IPS-18a (cell line): ENCODE measurements around the gene KRT37.
"Not testable (repeated sequence)": the region's sequence is repeated elsewhere in the genome, so short reads cannot be mapped to it uniquely, and the experiment has no call there.

Experiments used
- H3K27ac ChIP-seq: one replicate; pipeline ENCODE4 v1.5.1; 2013; ENCODE audit warnings: low read length
- H3K27me3 ChIP-seq: one replicate; pipeline ENCODE4 v1.6.1; 2013; ENCODE audit warnings: mild to moderate bottlenecking, low read length; ENCODE audit not compliant: control insufficient read depth, insufficient read depth
- H3K36me3 ChIP-seq: one replicate; pipeline ENCODE4 v1.6.1; 2013; ENCODE audit warnings: low read depth, low read length; ENCODE audit not compliant: control insufficient read depth
- H3K4me1 ChIP-seq: one replicate; pipeline ENCODE4 v1.6.1; 2013; ENCODE audit warnings: low read depth, low read length; ENCODE audit not compliant: control insufficient read depth
- H3K4me3 ChIP-seq: one replicate; pipeline ENCODE4 v1.5.1; 2013; ENCODE audit warnings: low read length
- H3K9ac ChIP-seq: one replicate; pipeline ENCODE4 v1.6.1; 2013; ENCODE audit warnings: mild to moderate bottlenecking, low read length, moderate library complexity
- H3K9me3 ChIP-seq: one replicate; pipeline ENCODE4 v1.6.1; 2013; ENCODE audit warnings: low read depth, low read length; ENCODE audit not compliant: control insufficient read depth

KRT37 gene

GRCh38 chr17:41434415-41434814, 10.0 kb upstream of the KRT37 start:
- H3K4me3 ChIP-seq: no peak overlapping the region
- no peaks in the 10 kb centered on the region for H3K27me3 ChIP-seq
- no peaks in the 10 kb centered on the region for H3K4me1 ChIP-seq
- no peaks in the 10 kb centered on the region for H3K36me3 ChIP-seq
- no peak overlapping the region for H3K9ac ChIP-seq
- no peaks in the 10 kb centered on the region for H3K9me3 ChIP-seq
- H3K27ac ChIP-seq: no peak overlapping the region

DNA sequence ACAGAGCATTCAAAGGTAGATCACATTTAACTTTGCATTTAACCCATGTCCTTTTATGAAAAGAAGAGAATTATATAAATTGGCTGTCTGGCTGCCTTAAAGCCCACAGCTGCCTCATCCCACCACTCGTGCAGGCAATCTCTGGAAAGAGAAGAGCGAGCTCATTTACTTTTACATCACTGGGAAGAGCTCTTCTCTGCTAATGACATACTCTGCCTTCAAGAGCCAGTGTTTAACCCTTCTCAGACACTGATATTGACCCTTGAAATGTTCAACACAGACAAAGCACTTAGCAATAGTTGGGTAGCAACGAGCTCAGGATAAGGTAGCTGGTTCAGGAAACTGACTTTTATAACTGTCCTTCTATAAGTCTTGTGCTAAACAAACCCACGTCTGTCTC, 9.6 kb upstream of the KRT37 start:
- Histone ChIP-seq H3K27me3 (no peaks in the 10 kb centered on the region), H3K27ac (no peak overlapping the region), H3K9me3 (no peaks in the 10 kb centered on the region), H3K4me1 (no peaks in the 10 kb centered on the region), H3K4me3 (no peak overlapping the region), H3K36me3 (no peaks in the 10 kb centered on the region), H3K9ac (no peak overlapping the region)

DNA sequence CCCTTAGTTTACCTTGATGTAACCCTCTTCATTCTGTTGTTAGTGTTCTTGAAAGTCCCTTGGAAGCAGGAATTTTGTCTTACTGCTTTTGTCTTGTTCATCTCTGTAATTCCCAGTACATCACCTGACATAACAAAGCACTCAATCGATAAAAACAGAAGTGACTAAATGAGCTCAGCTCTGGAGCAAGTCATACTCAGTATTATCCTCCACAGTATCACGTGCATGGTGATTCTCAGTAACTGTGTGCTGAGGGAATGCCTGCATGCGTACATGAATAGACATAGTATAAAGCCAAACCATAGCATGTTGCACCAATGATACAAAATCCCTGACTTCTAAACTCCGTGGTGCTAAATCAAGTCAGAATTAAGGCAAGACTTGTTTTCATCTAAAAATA, 9.2 kb upstream of the KRT37 start:
- peaks cover 3% of the 10 kb centered on the region for H3K4me1 ChIP-seq
- no peaks in the 10 kb centered on the region for H3K36me3 ChIP-seq
- no peak overlapping the region for H3K27ac ChIP-seq
- H3K27me3 ChIP-seq: no peaks in the 10 kb centered on the region
- H3K9me3 ChIP-seq: no peaks in the 10 kb centered on the region
- no peak overlapping the region for H3K9ac ChIP-seq
- no peak overlapping the region for H3K4me3 ChIP-seq

- H3K27ac ChIP-seq: not testable (repeated sequence)
Observed at GRCh38 chr17:41430376-41430775, 6.0 kb upstream of the KRT37 start.

DNA sequence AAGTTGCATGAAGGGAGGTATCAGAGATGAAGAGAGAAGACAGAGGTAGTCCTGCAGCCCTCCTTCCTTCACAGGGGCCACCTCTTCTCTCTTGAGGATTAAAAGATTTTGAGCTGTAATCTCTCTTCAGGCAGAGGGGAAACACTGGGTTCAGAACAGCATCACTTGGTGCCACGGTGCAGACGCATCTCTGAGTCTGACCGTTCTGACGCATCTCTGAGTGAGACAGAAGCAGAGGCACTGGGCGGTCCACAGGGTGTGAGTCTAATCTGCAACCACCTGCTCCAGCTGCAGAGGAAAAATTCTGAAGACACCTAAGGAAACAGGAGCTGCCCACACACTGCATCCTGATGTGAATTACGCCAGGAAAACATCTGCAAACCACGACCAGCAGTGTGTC, 5.3 kb upstream of the KRT37 start:
- Histone ChIP-seq H3K9ac (no peak overlapping the region), H3K4me3 (no peak overlapping the region), H3K4me1 (peaks cover 7% of the 10 kb centered on the region), H3K27me3 (no peaks in the 10 kb centered on the region), H3K27ac (no peak overlapping the region), H3K36me3 (no peaks in the 10 kb centered on the region), H3K9me3 (no peaks in the 10 kb centered on the region)

More at GRCh38 chr17:41430376-41430775, 6.0 kb upstream of the KRT37 start:
- not testable (repeated sequence) for H3K9ac ChIP-seq, H3K36me3 ChIP-seq, H3K4me1 ChIP-seq, H3K4me3 ChIP-seq, H3K27me3 ChIP-seq, H3K9me3 ChIP-seq

- H3K4me3 ChIP-seq: no peak overlapping the region
- H3K27ac ChIP-seq: no peak overlapping the region
- peaks cover 7% of the 10 kb centered on the region for H3K4me1 ChIP-seq
- no peaks in the 10 kb centered on the region for H3K27me3 ChIP-seq
- no peaks in the 10 kb centered on the region for H3K36me3 ChIP-seq
- no peaks in the 10 kb centered on the region for H3K9me3 ChIP-seq
- no peak overlapping the region for H3K9ac ChIP-seq
Observed at GRCh38 chr17:41428591-41429291, 4.4 kb upstream of the KRT37 start.

DNA sequence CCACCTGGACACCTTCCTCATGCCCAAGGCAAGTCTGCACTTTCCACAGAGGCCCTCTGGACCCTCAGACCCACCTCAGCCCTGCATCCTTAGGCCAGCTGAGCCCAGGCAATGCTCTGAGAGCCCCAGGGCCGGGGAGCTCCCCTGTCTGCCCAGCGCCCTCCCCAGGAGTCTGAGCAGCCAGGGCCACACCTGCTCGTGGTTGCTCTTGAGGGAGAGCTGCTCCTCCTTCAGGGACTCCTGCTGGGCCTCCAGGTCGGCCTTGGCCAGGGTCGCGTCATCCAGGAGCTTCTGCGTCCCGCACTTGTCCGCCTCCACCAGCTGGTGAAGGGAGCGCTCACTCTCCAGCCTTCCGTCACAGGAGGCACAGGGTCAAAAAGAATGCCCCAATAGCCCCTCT, 1.8 kb downstream of the KRT37 start:
- not testable (repeated sequence) for H3K9me3 ChIP-seq, H3K4me1 ChIP-seq, H3K36me3 ChIP-seq, H3K27ac ChIP-seq, H3K9ac ChIP-seq, H3K27me3 ChIP-seq, H3K4me3 ChIP-seq

- H3K4me1 ChIP-seq: no peaks in the 10 kb centered on the region
- H3K9ac ChIP-seq: no peak overlapping the region
- no peaks in the 10 kb centered on the region for H3K27me3 ChIP-seq
- H3K4me3 ChIP-seq: no peak overlapping the region
- H3K27ac ChIP-seq: no peak overlapping the region
- no peaks in the 10 kb centered on the region for H3K9me3 ChIP-seq
- no peaks in the 10 kb centered on the region for H3K36me3 ChIP-seq
Observed at GRCh38 chr17:41421617-41422016, 2.8 kb downstream of the KRT37 start.

GRCh38 chr17:41421116-41421515, 3.3 kb downstream of the KRT37 start:
- no peaks in the 10 kb centered on the region for H3K36me3 ChIP-seq
- H3K9ac ChIP-seq: no peak overlapping the region
- no peaks in the 10 kb centered on the region for H3K27me3 ChIP-seq
- H3K4me3 ChIP-seq: no peak overlapping the region
- H3K9me3 ChIP-seq: no peaks in the 10 kb centered on the region
- H3K4me1 ChIP-seq: no peaks in the 10 kb centered on the region
- no peak overlapping the region for H3K27ac ChIP-seq

DNA sequence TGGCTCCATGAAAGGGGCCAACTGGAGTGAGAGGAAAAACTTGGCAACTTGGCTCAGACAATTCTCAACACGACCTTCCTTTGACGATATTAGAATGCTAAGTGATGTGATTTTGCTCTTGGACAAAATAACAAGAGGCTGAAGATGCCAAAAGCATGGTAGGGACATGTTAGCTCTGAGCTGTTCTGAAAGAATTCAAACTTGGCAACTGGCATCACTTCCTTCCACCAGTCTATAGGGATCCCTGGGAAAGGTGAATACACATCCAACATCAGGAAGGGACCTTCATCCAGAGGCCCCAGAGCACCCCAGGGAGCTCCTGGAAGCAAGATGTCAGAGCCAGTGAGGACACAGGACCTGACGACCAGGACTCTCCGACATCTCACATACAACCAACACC, 4.3 kb downstream of the KRT37 start:
- no peaks in the 10 kb centered on the region for H3K9me3 ChIP-seq
- H3K27ac ChIP-seq: no peak overlapping the region
- H3K27me3 ChIP-seq: no peaks in the 10 kb centered on the region

DNA sequence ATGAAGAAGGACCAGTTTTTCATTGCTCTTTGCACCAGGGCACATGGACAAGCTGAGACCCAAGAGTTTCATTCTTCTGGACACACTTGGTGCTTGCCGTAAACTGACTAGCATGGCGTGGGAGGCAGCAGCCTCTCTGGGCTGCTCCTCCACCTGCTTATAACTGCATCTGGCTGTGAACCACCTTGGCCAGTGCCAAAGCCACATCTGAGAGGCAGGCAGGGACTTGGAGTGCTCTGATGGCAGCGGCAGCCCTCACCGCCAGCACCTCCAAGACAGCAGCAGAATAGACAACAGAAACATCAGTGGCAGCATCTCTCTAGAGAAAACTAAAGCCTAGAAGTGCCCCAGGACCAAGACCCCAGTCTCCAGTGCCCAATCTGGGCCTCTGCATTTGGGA, 4.7 kb downstream of the KRT37 start:
- Histone ChIP-seq H3K4me3 (no peak overlapping the region), H3K36me3 (no peaks in the 10 kb centered on the region), H3K27ac (no peak overlapping the region), H3K27me3 (no peaks in the 10 kb centered on the region), H3K4me1 (no peaks in the 10 kb centered on the region), H3K9me3 (no peaks in the 10 kb centered on the region), H3K9ac (no peak overlapping the region)

More for the DNA sequence above, 4.3 kb downstream of the KRT37 start:
- H3K9ac ChIP-seq: no peak overlapping the region
- H3K36me3 ChIP-seq: no peaks in the 10 kb centered on the region
- H3K4me1 ChIP-seq: no peaks in the 10 kb centered on the region
- no peak overlapping the region for H3K4me3 ChIP-seq

DNA sequence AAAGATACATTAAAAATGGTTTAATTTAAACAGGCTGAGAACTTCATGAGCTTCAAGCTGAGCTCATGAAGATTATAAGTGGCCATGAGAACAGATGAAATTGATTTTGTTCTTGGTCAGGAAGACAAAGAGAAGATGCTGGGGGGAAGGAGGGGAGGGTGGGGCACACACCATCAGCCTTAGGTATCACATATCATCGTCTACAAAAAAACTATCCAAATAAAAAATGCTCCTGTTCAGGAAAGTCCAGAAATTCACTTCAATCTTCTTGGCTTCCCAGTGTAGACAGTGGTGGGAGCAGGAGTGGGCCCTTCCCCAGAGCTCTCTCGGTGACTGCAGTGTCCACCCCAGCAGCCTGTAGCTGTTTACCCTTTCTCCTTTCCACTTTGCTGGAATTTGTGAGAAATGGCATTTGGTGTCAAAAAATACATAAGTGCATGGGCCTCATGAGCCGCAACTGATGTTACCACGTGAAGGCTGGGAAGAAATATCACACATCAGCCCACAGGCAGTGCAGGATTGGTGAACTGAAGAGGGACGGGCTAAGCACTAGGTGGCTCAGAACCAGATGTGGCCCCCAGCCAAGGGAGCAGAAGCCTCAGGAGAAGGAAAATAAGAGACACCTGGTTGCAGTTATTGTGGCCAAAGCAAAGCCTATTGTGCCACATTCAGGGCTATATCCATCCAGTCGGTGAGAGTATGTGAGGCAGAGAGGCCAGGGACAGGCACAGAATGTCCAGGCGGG, 6.1 kb downstream of the KRT37 start:
- no peaks in the 10 kb centered on the region for H3K27me3 ChIP-seq
- no peak overlapping the region for H3K9ac ChIP-seq
- no peaks in the 10 kb centered on the region for H3K9me3 ChIP-seq
- H3K4me3 ChIP-seq: no peak overlapping the region
- H3K36me3 ChIP-seq: no peaks in the 10 kb centered on the region
- H3K27ac ChIP-seq: no peak overlapping the region
- H3K4me1 ChIP-seq: peaks cover 5% of the 10 kb centered on the region
